Panc1 (cell line): ENCODE measurements around the gene HSFX3. TPM values are rescaled to one million over a fixed set of nuclear protein-coding genes. Genes with fewer than 3 reads are reported as not detected.

Source experiments
- ATAC-seq: fragments of 200-7000 bp; cut with Tn5 transposase; 2 replicates; pipeline ENCODE4 v1.9.1; 2020; ENCODE audit warnings: mild to moderate bottlenecking, moderate library complexity
- BruUV-seq: library from RNA; stranded (reverse); fragments of 400-500 nt; replicated peaks from 2 replicates; lab custom pipeline; 2021; lab: Mats Ljungman, UMichigan
- CTCF ChIA-PET: fragments of 300-600 bp; sonication (Branson Sonifier 250); formaldehyde crosslinking; loops from one replicate; lab custom pipeline; 2022; ENCODE audit warnings: antibody characterized with exemption; lab: Charles Lee
- POLR2A ChIA-PET: fragments of 300-600 bp; sonication (Branson Sonifier 250); formaldehyde crosslinking; loops from one replicate; lab custom pipeline; 2022; ENCODE audit warnings: antibody characterized with exemption; lab: Charles Lee
- DNase-seq: peaks from one replicate; pipeline ENCODE4 v3.0.0-alpha.2; 2010; ENCODE audit warnings: low read depth, low spot score
- H3K27ac ChIP-seq: 2 replicates; pipeline ENCODE4 v1.5.1; 2011; ENCODE audit warnings: mild to moderate bottlenecking, low read length, inconsistent platforms
- H3K27me3 ChIP-seq: fragments of 200-500 bp; sonication (Bioruptor generic); 2 replicates; pipeline ENCODE4 v1.6.0; 2014; ENCODE audit warnings: low read length, inconsistent platforms; ENCODE audit not compliant: control insufficient read depth, insufficient read depth
- H3K36me3 ChIP-seq: fragments of 200-500 bp; sonication (Bioruptor generic); 2 replicates; pipeline ENCODE4 v1.5.1; 2014; ENCODE audit warnings: inconsistent platforms, mild to moderate bottlenecking, low read length, moderate library complexity; ENCODE audit not compliant: control insufficient read depth, insufficient read depth
- H3K4me1 ChIP-seq: 2 replicates; pipeline ENCODE4 v1.5.1; 2011; ENCODE audit warnings: inconsistent platforms, mild to moderate bottlenecking, low read length, moderate library complexity; ENCODE audit not compliant: control insufficient read depth, insufficient read depth
- H3K4me3 ChIP-seq, 2 experiments: 2 replicates each; pipeline ENCODE4 v1.5.1; 2011 to 2012; ENCODE audit warnings: low read depth in 2 of 2, low read length in 2 of 2, mild to moderate bottlenecking in 2 of 2, inconsistent platforms in 1 of 2, moderate library complexity in 1 of 2
- H3K9me3 ChIP-seq: fragments of 200-500 bp; sonication (Bioruptor generic); 2 replicates; pipeline ENCODE4 v1.5.1; 2014; ENCODE audit warnings: low read depth, mild to moderate bottlenecking, inconsistent platforms, low read length, moderate library complexity; ENCODE audit not compliant: control insufficient read depth, insufficient read depth
- POLR2AphosphoS5 ChIP-seq: IDR thresholded peaks from 2 replicates; pipeline ENCODE4 v1.6.1; 2012; ENCODE audit warnings: mild to moderate bottlenecking, low read depth, low read length, moderate library complexity
- REST ChIP-seq, 2 experiments: IDR thresholded peaks; 2 replicates each; pipeline ENCODE4 v1.6.1; 2011 to 2012; ENCODE audit warnings: low read depth in 2 of 2, control low read depth in 1 of 2, low read length in 1 of 2, mild to moderate bottlenecking in 1 of 2, moderate library complexity in 1 of 2; ENCODE audit not compliant: insufficient read depth in 1 of 2
- in situ Hi-C: cut with HindIII; loops from 2 replicates; pipeline ENCODE4 v1.10.0; 2016; ENCODE audit warnings: low sequenced_read_pairs, low pct_unique_long_range_greater_than_20kb
- intact Hi-C: fragments of 100-400 bp; cut with micrococcal nuclease; formaldehyde crosslinking; loops from one replicate; pipeline ENCODE4 v1.10.0; 2022; ENCODE audit not compliant: unreplicated experiment
- total RNA-seq: library from RNA; stranded (reverse); gene quantifications from one replicate; pipeline ENCODE4 v1.2.1, GENCODE V29; 2021; ENCODE audit not compliant: unreplicated experiment

The HSFX3 gene
- total RNA-seq, 1 experiment from 2014 or later, result not detected

DNA sequence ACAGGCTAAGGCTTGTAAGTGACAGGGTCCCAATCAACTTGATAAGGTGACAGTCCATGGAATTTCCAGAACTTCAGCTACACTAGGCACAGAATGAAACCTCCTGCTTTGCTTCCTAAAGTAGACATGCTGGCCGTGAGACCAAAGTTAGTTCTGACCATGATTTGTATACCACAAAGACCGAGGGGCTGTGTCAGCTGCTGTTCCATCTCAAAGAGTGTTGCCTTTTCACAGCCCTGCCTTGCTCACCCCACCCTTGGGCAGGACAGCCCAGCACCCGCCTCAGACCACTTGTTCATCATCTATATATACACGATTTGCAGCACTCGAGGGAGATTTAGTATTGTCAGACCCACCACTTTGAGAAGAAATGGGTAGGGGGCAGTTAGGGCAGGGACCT is 50.0 kb downstream of the HSFX3 start:
- POLR2A ChIA-PET, result no interaction called here
- H3K36me3 ChIP-seq, result no peaks in the 10 kb centered on the region; the same call in 1 of the 2 replicates

GRCh38 chrX:149498767-149499166 is 51.0 kb downstream of the HSFX3 start:
- no peak overlapping the region for H3K27ac ChIP-seq
- in situ Hi-C loops, result no loop called here
- no peaks in the 10 kb centered on the region for H3K27me3 ChIP-seq
- ChIA-PET CTCF (no interaction called here), POLR2A (no interaction called here)
- H3K9me3 ChIP-seq, result no peaks in the 10 kb centered on the region
- BruUV-seq, result no TSS peak
- peaks cover 4% of the 10 kb centered on the region for H3K4me1 ChIP-seq
- H3K36me3 ChIP-seq, result no peaks in the 10 kb centered on the region; the same call in 1 of the 2 replicates
- ATAC-seq (no peak), DNase-seq (no peak)
- TF ChIP-seq REST (IDR thresholded peaks at IDR 0.05; ENCODE audit: insufficient read depth in 1 of 2, low read depth in 2 of 2, low read length in 1 of 2), result no peak
- intact Hi-C loops, result no loop called here
- H3K4me3 ChIP-seq, result no peak overlapping the region

More for the DNA sequence above, 50.0 kb downstream of the HSFX3 start:
- Histone ChIP-seq H3K27ac (no peak overlapping the region), H3K27me3 (no peaks in the 10 kb centered on the region), H3K4me1 (peaks cover 7% of the 10 kb centered on the region), H3K9me3 (no peaks in the 10 kb centered on the region), H3K4me3 (no peak overlapping the region)
- BruUV-seq, result no TSS peak
- CTCF ChIA-PET, result interaction anchor here (0.6 kb wide), 1 partner anchor 31 kb away, joined by 4 read pairs; no protein-coding TSS in a partner anchor
- no peak for ATAC-seq
- in situ Hi-C loops, result loop anchor here (25.0 kb wide), 1 partner anchor 1138 kb away; no protein-coding TSS in a partner anchor
- intact Hi-C loops, result no loop called here
- DNase-seq, result no peak
- TF ChIP-seq REST (IDR thresholded peaks at IDR 0.05; ENCODE audit: insufficient read depth in 1 of 2, low read depth in 2 of 2, low read length in 1 of 2) (no peak), POLR2AphosphoS5 (no peak)

Other genes starting within 250 kb of the HSFX3 start
- gene IDS, start 44.6 kb downstream of the HSFX3 start, total RNA-seq, result 78.7 TPM
- 26.8 TPM for gene EOLA1, start 8.9 kb downstream of the HSFX3 start, total RNA-seq
- not detected for gene MAGEA9B, start 37.5 kb upstream of the HSFX3 start, total RNA-seq
- gene HSFX2, start 45.4 kb upstream of the HSFX3 start, total RNA-seq, result 0.26 TPM
- 27.3 TPM for gene TMEM185A, start 81.9 kb upstream of the HSFX3 start, total RNA-seq
- gene MAGEA11, start 162.1 kb upstream of the HSFX3 start, total RNA-seq, result not detected
- gene HSFX1, start 224.1 kb upstream of the HSFX3 start, total RNA-seq, result 1.0 TPM
- not detected for gene MAGEA9, start 232.0 kb upstream of the HSFX3 start, total RNA-seq